Stimulated activated naive CD4-positive, alpha-beta T cell treated with Interleukin-2 at 50 U/mL for 16 hours (primary cell): Measurements from ENCODE around the gene RHOB.
"Not testable (repeated sequence)": the region's sequence is repeated elsewhere in the genome, so short reads cannot be mapped to it uniquely, and the experiment has no call there.

ENCODE experiments used
- DNase-seq: peaks from one replicate; lab custom pipeline; 2025; lab: John Stamatoyannopoulos, UW

RHOB gene

DNA sequence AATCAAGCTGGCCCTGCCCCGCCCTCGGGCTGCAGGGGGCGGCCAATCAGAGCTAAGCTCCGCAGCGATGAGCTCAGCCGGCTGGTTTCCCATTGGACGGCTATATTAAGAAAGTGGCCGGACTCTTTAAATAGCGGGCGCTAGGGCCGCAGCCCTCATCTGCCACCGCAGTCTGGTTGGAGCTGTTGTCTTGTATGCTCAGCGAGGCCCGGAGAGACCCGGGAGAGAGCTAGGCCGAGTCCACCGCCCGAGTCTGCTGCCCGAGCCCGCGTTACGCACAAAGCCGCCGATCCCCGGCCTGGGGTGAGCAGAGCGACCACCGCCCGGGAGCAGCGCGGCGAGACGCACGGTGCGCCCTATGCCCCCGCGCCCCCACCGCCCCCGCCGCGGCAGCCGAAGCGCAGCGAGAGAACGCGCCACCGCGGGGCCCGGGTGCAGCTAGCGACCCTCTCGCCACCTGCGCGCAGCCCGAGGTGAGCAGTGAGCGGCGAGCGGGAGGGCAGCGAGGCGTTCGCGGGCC lies at the start of gene RHOB:
Gene RHOB (plus strand): TSS at position 158 of the 520 bp plus-strand sequence. CDS start 392 bp downstream, outside the sequence.
- DNase-seq = peak; percentile 87

DNA sequence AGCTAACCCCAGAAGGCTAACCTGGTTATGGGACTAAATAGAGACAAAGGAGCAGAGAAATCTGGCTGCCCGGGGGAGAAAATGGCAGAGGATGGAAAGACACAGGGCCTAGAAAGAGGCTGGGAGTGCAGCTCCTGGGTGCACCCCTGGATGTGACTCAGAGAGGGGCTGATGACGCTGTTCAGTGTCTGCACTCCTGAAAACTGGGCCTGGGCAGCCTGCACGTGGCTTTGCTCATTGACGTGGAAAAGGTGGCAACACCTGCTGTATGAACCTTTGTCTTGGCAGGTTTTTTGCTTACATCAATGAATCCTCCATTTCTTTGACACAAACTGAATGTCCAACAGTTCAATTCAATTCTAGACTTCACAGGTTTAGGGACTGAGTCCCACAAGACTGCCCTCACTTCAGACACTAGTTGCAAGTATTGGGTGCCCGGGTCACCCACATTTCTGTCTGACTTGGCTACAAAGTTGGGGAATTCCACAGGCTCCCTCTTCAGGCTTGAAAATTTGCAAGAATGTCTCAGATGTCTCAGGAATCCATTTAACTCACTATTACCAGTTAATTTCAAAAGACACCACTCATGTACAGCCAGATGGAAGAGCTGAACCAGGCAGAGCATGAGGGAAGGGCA lies 48.9 kb upstream of the RHOB start:
- no peak for DNase-seq

DNA sequence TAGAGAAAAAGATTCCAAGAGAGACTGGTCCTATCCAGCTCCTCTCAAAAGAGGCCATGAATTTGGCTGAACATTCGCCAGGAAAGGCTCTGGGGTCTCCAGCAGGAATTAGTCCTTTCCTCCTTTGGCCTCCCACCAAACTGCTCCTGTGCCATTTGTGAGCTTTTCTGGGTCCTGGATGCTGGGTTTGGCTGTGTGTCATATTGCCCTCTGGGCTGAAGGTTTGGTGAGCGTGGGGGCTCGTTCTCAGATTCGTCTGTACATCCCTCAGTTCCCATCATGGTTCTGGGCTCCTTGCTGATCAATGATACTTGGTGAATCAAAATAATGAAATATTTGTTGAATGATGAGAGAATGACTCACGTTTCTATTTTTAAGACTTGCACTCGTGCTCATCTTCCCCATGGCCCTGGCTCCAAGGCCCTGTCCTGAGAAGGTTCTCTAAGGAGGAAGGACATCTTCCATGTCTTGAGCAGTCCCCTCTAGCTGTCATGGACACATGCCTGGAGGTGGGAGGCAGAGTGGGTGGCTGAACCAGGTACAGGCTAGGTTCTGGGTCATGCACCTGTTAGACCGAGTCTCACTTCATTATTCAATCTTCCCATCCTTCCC lies 47.8 kb upstream of the RHOB start:
- DNase-seq = no peak

DNA sequence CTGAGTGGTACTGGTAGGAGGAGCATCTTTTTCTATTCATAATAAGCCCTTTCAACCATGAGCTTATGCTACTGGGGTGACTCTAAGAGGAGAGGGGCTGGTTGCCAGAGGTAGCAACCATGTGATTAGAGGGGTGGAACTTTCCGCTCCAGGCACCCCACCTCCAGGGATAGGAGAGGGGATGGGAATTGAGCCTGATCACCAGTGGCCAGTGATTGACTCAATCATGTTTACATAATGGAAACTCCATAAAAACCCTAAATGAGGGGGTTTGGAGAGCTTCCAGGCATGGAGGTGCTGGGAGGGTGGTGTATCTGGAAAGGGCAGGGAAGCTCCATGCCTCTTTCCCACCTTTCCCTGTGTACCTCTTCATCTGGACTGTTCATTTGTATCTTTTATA lies 46.6 kb upstream of the RHOB start:
- DNase-seq = no peak

DNA sequence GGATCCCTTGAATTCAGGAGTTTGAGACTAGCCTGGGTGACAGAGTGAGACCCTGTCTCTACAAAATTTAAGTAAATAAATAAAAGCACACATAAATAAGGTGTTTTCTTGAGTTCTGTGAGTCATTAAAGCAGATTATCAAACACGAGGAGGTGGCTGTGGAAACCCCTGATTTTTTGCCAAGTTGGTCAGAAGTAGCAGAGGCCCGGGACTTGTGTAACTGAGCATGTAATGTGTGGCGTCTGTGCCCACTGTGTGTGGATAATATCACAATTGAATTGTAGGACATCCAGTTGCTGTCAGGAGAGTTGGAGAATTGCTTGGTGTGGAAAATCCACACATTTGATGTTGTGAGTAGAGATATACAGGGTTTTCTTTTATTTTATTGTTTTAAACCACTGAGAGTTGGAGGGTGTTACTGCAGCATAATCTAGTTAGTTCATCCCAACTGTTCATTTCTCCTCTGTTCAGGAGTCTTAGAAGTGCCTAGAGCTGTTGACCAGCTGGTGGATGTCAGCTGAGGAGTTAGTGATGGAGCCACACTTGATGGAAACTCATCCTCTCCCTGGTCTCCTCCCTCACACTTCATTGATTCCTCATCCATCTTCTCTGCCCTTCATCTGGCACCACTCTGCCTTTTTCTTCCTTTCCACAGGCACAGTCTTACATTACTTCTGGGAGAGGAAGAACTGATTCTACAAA lies 45.9 kb upstream of the RHOB start:
- DNase-seq = no peak

DNA sequence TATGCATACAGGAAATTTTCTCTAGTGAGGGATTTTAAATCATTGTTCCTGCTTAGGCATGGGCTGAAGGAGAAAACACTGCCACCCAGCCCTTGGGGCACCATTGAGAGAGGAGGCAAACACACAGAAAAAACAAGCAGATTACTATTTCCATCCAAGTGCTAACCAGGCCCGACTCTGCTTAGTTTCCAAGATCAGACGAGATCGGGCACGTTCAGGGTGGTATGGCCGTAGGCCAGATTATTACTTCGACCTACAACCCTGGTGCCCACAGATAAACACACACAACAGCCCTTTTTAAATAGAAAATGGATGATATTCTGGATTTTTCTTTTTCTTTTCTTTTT lies 45.4 kb upstream of the RHOB start:
- no peak for DNase-seq

DNA sequence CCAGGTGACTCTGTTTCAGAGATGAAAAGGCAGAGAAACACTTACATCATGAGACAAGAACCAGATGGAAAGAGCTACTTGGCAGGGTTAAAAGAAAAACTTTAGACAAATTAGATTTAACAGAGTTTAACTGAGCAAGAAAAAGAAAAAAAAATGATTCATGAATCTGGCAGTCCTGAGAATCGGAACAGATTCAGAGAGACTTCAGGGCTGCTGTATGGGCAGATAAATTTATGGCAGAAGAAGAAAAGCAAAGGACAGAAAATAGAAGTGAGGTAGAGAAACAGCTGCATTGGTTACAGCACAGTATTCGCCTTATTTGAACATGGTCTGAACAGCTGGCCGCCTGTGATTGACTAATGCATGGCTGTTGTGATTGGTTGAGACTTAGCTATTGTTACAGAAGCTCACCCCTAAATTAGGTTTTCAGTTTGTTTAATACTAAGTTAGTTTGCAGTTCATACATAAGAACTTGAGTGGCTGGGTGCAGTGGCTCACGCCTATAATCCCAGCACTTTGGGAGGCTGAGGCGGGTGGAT lies 43.0 kb upstream of the RHOB start:
- DNase-seq = no peak

DNA sequence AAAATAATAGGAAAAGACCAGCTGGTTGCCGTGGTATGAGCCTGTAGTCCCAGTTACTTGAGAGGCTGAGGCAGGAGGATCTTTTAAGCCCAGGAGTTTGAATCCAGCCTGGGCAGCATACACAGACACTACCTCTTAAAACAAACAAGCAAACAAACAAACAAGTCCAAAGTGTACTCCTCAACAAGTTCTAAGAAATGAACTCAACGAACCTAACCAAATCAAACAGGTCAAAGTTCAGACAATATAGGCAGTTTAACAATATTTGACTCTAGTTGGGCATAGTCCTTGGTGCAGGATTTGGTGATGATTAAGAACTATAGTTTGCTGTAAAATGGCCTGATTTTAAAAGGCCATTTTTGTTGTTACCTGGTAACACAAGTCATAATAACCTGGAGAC lies 41.9 kb upstream of the RHOB start:
- DNase-seq = no peak

DNA sequence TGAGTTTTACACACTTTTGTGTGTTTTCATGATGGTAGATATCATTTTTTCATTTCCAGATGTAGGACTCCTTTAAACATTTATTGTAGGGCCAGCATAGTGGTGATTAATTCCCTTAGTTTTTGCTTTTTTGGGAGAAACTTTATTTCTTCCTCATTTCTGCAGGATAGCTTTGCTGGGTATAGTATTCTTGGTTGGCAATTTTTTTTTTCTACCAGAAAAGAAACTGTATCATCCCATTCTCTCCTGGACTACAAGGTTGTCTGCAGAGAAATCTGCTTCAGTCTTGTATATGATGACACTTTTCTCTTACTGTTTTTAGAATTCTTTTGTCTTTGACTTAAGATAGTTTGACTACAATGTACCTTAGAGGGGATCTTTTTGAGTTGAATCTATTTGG lies 37.8 kb upstream of the RHOB start:
- DNase-seq = no peak

DNA sequence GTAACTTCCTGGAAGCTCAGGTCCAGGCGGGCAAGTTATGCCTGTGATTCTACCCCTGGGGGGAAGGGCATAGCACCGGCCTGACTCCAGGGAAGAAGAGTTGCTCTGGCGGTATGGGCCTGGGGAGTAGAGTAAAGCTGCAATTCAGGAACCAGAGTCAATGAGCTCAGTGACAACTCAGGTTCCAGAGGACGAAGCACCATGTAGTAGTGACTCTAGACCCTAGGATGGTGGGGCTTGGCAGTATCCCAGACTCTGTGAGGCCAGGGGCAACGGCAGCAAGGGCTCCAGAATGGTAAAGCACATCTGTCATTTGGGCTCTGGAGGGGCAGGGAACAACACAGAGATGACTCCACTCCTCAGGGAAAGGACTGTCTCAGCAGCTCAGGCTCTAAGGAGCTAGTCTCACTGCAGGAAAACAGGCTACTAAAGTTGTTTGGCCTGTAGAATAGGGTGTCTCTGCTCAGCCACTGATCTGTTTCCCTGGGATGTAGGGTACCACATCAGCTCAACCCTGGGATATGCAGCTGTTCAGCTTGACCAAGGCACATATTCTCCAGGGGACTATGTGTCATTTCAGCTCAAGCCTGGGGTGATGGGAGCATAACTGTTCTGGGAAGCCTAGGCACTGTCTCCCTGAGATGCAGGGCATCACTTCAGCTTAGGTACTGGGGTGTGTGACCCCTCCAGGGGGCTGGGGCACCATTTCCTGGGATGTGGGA lies 36.2 kb upstream of the RHOB start:
- no peak for DNase-seq

DNA sequence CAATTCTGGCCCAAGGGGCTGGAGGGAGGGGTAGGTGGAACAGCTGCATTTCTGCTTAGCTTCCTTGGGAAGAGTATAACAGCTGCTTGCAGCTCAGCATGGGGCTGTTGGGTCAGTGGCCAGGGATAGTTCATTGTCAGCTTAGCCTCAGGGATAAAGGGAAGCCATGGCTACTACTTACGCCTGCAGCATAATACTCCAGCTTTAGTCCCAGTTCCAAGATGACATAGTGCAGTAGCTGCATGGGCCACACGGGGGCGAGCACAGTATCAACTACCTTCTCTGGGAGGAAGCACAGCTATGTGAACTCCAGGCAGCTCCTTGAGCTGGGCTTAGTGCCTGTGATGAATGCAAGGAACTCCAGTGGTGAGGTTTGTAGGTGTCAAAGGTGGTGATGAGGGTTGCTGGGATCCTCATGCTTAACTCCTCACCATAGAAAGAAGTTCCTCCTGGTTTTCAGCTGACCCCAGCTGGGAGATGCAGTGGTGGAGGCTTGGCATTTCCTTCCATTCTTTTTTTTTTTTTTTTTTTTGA lies 35.4 kb upstream of the RHOB start:
- DNase-seq = peak; percentile 66

DNA sequence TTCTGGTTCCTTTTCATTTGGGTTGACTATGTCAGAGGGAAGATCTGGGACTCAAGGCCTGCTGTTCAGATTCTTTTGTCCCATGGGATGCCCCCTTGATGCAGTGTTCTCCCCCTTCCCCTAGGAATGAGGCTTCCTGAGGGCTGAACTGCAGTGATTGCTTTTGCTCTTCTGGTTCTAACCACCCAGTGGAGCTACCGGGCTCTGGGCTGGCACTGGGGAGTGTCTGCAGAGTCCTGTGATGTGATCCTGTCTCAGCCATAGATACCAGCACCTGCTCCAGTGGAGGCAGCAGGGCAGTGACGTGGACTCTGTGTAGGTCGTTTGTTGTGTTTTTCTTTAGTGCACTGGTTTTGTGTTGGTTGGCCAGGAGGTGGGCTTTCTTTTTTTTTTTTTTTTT lies 32.1 kb upstream of the RHOB start:
- no peak for DNase-seq

DNA sequence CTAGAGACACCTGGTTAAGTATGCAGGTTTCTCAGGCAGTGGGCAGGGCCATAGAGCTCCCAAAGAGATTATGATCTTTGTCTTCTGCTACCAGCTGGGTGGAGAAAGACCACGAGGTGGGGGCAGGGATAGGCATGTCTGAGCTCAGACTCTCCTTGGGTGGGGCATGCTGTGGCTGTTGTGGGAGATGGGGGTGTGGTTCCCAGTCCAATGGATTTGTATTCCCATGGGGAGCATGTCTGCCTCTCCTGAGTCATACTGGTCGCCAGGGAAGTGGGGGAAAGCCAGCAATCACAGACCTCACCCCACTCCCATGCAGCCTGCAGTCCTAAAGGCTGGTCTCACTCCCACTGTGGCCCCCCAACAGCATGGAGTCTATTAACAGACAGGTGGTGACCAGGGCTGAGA lies 31.4 kb upstream of the RHOB start:
- DNase-seq = no peak

DNA sequence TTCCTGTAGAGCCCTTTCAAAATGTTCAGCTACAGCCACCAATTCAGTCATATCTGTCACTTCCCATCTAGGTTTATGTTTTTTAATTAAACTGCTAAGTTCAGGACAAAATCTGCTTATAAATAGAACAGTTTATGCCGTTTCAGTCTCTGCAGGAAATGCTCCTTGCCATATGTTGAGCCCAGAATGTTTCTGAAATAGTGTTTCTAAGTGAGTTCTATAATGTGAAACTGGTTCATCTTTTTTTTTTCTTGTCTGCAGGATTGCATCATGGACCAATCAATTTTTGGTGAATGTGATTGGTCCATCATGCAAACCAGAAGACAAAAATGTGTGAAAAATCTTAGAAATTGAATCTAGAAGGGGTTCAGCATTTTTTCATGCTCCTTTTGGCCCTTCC lies 30.2 kb upstream of the RHOB start:
- no peak for DNase-seq

DNA sequence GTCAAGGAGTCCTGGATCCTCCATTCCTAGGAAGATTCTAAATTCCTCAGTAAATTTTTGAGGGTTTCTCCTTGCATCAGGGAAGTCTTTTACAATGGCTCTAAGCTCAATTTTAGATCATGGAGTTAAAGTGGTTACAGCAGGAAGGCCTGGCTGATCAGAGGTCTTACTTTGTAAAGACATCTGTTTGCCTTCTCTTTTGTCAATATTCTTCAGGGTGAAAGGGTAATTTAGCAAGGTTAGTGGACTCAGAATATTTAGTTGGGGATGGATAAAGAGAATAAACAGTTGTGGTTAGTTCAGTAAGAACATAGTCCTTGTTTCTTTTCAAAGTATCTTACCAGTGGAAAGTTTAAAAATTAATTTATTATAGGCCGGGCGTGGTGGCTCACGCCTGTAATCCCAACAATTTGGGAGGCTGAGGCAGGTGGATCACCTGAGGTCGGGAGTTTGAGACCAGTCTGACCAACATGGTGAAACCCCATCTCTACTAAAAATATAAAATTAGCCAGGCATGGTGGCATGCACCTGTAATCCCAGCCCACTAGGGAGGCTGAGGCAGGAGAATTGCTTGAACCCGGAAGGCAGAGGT lies 29.5 kb upstream of the RHOB start:
- not testable (repeated sequence) for DNase-seq

DNA sequence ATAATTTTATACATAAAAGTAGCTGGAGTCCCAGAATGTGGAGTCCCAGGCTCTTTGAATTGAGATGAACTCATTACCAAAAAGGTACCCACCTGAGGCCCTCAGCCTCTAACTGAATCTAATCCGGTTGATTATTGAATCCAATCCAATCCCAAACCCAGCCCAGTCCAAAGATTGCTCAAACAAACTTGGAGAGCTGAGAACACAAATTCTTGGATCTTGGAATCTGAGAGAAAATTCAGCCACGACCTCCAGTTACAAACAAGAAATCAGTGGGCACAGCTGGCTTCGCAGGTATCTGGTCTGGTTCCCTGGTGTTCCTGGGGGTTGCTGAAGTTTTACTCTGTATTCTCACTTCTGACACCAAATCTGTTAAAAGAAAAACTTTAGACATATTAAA lies 28.4 kb upstream of the RHOB start:
- DNase-seq = no peak

DNA sequence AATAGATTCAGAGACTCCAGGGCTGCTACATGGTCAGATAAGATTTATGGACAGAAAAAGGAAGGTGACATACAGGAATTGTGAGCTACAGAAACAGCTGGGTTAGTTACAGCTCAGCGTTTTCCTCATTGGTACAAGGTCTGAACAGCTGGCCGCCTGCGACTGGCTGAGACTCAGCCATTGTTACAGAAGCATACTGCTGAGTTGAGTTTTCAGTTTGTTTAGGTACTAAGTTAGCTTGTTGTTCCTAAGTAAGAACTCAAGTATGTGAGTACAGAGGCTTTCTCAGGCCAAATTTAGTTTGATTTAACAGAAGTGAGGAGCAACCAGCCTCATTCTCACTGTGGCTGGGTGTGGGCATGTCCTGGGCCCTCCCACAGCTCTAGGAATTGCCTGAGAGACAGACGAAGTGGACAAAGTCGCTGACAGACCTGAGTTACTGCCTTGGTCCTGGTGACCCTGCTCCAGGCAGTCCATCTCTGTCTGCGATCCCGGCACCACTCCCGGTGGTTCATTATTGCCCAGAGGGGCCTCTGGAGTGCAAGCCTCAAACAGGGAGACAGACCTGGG lies 27.8 kb upstream of the RHOB start:
- DNase-seq = no peak

DNA sequence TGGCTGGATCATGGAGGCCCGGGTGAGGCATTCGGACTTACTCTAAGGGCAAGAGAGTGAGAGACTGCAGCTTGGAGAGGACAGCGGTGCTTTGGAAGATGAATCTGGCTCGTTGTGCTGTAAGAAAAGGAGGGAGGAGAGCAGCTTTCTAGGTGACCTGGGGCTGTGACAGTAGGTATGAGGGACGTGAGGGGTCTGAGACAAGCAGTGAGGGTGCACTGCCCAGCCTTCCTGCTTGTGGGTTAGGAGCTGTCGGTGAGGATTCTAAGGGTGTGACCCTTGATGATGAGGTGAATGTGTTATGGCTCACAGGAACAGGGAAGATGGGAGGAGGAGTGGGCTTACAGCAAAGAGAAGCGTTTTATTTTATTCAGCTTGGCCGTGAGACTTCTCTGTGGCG lies 27.1 kb upstream of the RHOB start:
- DNase-seq = no peak

DNA sequence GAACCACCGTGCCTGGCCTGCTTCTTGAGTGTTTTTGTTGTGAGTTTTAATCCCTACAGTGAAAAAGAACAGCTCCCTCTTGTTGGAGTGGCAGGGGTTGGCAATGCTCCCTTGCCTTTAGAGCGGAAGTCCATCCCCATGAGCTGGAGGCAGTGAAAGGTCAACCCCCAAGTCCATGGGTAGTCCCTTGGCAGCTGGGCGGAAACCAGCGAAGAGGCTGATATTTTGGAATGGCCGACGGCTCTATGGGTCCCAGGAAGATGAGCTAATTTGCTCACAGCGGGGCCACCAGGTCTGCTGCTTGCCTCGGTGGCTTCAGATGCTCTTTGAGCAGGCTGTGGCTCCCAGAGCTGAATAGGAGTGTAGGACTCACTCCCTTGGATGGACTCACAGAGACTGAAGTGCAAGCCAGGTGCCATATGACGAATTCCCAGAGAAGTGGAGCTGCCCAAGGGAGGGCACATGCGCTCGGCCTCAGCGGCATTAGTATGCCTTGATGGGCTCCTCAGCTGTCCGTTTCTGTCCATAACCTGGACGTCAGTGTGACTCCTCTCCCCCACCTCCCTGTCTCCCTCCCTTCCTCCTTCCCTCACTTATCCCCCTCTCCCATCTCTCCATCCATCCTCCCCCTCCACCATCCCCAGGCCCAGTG lies 25.4 kb upstream of the RHOB start:
- DNase-seq = no peak

DNA sequence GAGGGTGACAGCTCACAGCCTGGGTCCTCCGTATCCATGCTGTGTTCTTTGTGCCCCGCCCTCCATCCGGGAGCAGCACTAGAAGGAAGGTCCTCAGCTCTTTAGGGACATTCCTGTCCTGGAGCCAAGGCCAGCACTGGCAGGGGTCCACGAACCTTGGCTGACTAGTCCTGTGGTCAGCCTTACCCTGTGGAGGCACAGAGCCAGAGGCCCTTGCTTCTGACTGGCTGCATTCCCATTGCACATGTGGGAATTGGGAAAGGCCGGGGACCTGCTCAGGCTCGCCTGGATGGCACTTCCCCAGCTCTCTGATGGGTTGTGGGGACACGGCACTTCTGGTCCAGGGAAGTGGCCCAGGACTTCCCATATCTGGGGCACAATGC lies 24.9 kb upstream of the RHOB start:
- DNase-seq = no peak
